ENCODE measurements around the gene METTL26. TPM values are rescaled to one million over a fixed set of nuclear protein-coding genes. Genes with fewer than 3 reads are reported as not detected.

The METTL26 gene
- total RNA-seq, 2 donors from 2014 or later: 47.2 to 120 TPM

DNA sequence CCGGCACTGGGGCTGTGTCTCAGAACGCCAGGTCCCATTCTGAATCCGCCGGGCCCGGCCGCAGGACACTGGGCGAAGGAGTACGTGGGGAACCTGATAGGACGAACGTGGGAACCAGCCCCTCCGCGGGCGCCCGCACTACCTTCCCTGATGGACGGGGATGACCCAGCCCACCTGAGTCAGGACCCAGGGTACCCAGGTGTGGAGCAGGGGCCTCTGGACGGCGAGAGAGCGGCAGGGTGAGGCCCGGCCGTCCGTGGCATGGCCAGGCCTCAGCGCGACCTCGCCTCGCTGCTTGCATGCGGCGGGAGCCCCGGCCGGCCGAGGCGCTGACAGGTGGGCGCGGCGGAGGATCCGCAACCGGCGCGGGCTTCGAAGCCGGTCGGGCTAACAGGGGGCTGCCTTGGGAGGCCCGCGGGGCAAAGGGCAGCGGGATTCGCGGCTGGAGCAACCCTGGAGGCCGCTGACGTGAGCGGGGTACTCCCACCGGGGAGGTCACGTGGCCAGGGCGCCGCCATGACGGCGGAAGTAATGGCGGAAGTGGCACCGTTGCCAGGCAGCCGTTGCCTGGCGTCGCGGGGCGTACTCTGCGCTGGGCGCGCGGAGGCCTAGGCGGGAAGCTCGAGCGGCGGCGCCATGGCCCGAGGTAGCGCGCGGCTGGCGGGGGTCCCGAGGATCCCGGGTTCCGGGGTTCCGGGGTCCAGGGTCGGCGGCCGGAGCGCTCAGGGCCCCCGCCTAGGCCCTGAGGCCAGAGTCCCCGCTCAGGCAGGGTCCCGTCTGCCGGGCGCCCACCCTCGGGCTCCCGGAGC is 12.9 kb upstream of the METTL26 start, which contains the start of gene WDR90:
TSS of gene WDR90 (plus strand) at position 585 of the 809 bp plus-strand sequence. CDS start at position 637, 52 bp downstream.
- DNase-seq (ENCODE audit: low spot score in 2 of 2) (peak; percentile 91 to 93), ATAC-seq (peak; percentile 95 to 97)
- Mint-ChIP-seq H3K9me3 (no peaks in the 10 kb centered on the region), H3K36me3 (no peaks in the 10 kb centered on the region), H3K27ac (peak within 1 kb of the TSS; percentile 50 to 77)

GRCh38 chr16:648071-648780 is 12.1 kb upstream of the METTL26 start:
- peak in 1 of 2 donors; percentile 41 for ATAC-seq
- DNase-seq (ENCODE audit: low spot score in 2 of 2): peak in 1 of 2 donors; percentile 67
- no peaks in the 10 kb centered on the region for H3K36me3 Mint-ChIP-seq
- H3K27ac Mint-ChIP-seq: peak overlapping the region; percentile 50 to 74
- no peaks in the 10 kb centered on the region for H3K9me3 Mint-ChIP-seq

DNA sequence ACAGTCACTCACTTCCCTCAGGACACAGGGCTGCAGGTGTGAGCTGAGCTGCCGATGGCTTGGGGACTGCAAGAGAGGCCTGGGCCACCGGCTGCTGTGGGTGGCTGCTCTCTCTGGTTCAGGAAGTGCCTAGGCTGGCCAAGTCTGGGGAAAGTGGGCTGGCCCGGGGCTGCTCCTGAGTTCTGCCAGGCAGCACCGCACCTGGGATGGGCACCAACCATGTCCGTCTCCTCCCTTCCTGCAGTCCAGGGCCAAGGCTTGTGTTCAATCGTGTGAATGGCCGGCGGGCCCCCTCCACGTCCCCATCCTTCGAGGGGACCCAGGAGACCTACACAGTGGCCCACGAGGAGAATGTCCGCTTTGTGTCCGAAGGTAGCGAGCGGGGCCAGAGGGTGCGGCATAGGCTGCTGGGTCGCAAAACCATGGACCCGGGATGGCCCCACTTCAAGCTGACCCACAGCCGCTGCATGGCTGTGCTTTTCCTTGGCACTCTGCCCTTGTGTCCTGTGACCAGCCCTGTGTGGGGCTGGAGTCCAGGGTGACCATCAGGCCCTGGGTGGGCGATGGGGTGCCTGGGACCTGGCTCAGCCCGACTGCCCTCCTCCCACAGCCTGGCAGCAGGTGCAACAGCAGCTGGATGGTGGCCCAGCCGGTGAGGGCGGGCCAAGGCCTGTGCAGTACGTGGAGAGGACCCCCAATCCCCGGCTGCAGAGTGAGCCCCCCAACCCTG is 11.2 kb upstream of the METTL26 start:
- no peaks in the 10 kb centered on the region for H3K36me3 Mint-ChIP-seq

DNA sequence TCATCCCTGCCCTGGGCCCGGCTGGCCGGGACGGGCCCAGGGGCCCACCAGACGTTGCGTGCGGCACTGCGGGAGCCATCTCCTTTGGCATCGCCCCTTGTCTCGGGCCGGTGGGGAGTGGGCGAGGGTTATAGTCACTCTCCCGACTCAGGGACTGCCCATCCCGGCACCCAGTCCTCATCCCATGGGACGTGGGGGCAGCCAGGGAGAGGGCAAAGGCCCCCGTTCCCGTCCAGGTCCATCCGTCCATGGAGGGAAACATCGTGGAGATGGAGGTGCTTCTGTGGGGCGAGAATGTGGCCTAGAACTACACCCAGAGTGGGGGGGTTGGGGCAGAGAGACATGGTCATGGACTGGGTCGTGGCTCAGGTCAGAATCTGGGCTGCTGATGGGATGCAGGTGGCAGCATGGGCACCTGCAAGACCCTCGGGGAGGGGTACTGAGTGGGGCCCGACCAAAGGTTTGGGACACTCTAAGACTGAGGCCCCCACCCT is 10.6 kb upstream of the METTL26 start:
- Mint-ChIP-seq H3K36me3 (no peaks in the 10 kb centered on the region), H3K27ac (no peak overlapping the region), H3K9me3 (no peaks in the 10 kb centered on the region)
- ATAC-seq (no peak), DNase-seq (ENCODE audit: low spot score in 2 of 2) (no peak)

More for the DNA sequence above, 11.2 kb upstream of the METTL26 start:
- DNase-seq (ENCODE audit: low spot score in 2 of 2) (no peak), ATAC-seq (no peak)
- no peaks in the 10 kb centered on the region for H3K9me3 Mint-ChIP-seq
- no peak overlapping the region for H3K27ac Mint-ChIP-seq

GRCh38 chr16:645852-646678 is 10.0 kb upstream of the METTL26 start:
- ATAC-seq: no peak
- no peaks in the 10 kb centered on the region for H3K36me3 Mint-ChIP-seq
- no peaks in the 10 kb centered on the region for H3K9me3 Mint-ChIP-seq
- no peak for DNase-seq (ENCODE audit: low spot score in 2 of 2)
- no peak overlapping the region for H3K27ac Mint-ChIP-seq

DNA sequence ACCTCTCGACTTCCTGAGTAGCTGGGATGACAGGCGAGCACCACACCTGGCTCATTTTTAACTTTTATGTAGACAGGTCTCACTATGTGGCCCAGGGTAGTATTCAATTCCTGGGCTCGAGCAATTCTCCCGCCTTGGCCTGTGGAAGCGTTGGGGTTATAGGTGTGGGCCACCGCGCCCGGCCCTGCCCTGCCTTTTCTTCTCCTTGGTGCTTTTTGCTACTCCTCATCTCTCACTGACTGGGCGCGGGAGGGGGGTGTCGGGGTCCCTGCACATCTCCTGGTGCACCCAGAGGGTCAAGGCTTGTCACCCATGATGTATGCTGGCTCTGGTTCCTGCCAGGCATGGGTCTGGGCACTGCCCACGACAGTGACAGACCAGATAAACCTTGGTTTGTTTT is 8.5 kb upstream of the METTL26 start:
- Mint-ChIP-seq H3K27ac (no peak overlapping the region), H3K9me3 (no peaks in the 10 kb centered on the region), H3K36me3 (no peaks in the 10 kb centered on the region)
- DNase-seq (ENCODE audit: low spot score in 2 of 2): no peak
- ATAC-seq: no peak

GRCh38 chr16:643050-643368 is 6.9 kb upstream of the METTL26 start:
- no peaks in the 10 kb centered on the region for H3K36me3 Mint-ChIP-seq
- no peak overlapping the region for H3K27ac Mint-ChIP-seq
- no peak for ATAC-seq
- no peaks in the 10 kb centered on the region for H3K9me3 Mint-ChIP-seq
- DNase-seq (ENCODE audit: low spot score in 2 of 2): no peak

DNA sequence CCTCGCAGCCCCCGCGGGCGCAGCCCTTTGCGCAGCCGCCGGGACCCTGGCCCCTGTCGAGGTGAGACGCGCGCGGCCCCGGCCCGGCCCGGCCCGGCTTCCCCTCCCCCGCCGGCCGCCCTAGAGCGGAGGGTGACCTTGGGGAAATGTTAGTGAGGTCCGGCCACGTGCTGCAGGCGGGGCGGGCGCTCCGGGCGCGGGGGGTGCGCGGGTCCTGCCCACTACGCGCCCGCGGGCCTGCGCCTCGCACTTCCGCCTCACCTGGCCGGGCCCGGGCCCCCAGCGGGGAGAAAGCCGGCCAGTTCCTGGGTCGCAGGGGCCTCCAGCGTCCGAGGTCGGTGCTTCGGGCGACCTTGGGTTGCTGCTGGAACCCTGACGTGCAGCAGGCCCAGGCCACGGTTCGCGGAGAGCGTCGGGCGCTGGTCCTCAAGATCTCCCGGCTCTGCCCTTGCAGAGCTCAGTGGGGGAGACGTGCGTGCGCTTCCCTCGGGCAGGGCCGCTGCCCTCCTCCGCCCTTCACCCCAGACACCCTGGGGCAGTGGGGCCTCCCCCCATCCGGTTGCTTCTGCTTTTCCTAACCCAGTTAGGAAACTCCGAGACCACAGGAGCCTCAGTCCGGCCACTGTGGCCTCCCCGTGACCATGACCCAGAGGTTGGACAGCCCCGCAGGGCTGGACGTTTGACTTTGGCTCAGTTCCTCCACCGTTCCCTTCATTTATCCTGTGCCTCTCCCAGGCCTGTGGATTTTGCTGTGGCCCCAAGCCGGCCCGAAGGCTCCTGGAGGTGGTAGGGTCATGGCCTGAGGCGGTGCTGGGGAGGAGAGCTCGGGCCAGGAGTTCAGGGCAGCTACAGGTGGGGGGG is 6.3 kb upstream of the METTL26 start:
- ATAC-seq: peak; percentile 34 to 62
- DNase-seq (ENCODE audit: low spot score in 2 of 2): peak in 1 of 2 donors; percentile 49
- Mint-ChIP-seq H3K36me3 (no peaks in the 10 kb centered on the region), H3K27ac (peak overlapping the region in 1 of 2 donors; percentile 29), H3K9me3 (no peaks in the 10 kb centered on the region)

GRCh38 chr16:641326-642188 is 5.5 kb upstream of the METTL26 start, which contains the start of gene MCRIP2:
Gene MCRIP2, plus strand, starts transcription at chr16:641828. Its CDS starts 164 bp downstream, at chr16:641992.
- DNase-seq (ENCODE audit: low spot score in 2 of 2): peak; percentile 86 to 87
- H3K27ac Mint-ChIP-seq: peak within 1 kb of the TSS in 1 of 2 donors; percentile 29
- no peaks in the 10 kb centered on the region for H3K9me3 Mint-ChIP-seq

GRCh38 chr16:640614-641013 is 4.5 kb upstream of the METTL26 start:
- ATAC-seq (no peak), DNase-seq (ENCODE audit: low spot score in 2 of 2) (no peak)
- Mint-ChIP-seq H3K9me3 (no peaks in the 10 kb centered on the region), H3K27ac (no peak overlapping the region), H3K36me3 (peaks cover 0 to 5% of the 10 kb centered on the region in 2 donors)

More at GRCh38 chr16:641326-642188, 5.5 kb upstream of the METTL26 start, which contains the start of gene MCRIP2:
- peak; percentile 73 for ATAC-seq
- H3K36me3 Mint-ChIP-seq: peaks cover 0 to 3% of the 10 kb centered on the region in 2 donors

DNA sequence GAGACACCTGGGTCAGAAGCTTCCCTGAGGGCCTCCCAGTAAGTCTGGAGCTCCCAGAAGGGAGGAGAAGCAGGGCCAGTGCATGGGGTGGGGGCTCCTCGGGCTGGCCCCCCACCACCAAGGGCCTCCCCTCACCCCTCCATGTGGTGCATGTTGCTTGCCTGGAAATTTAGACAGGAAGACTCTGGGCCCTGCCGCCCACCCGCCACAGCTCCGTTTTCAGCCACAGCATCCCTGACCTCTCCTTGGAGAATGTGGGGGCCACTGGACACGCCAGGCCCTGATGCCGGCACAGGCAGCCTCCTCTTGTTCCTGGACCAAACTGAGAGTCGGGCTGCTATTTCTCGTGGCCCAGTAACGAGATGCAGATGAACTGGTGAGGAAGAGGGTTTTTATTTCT is 2.7 kb upstream of the METTL26 start:
- Mint-ChIP-seq H3K36me3 (peaks cover 0 to 5% of the 10 kb centered on the region in 2 donors), H3K9me3 (no peaks in the 10 kb centered on the region), H3K27ac (no peak overlapping the region)
- ATAC-seq (no peak), DNase-seq (ENCODE audit: low spot score in 2 of 2) (no peak)

DNA sequence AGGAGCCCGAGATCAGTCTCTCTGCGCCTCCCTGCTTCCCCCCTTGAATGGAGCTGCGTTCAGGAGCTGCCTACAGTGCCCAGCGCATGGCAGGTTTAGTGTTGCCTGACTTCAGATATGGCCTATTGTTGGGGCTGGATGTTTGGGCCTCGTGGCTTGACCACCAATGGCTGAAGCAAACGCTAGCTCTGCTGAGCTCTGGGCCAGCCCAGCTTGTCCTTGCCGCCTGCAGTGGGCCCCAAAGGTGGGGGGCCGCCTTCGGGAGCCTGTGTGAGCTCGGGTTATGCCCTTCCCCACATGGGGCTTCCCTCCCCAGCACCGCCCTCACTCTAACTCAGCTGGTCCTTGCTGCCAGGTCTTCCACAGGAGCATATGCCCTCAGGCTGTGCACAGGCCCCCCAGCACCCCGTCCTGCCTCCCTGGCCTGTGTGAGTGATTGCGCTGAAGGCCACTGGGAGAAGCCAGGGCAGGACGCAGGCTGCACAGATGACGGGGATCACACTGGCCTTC is 2.0 kb upstream of the METTL26 start:
- Mint-ChIP-seq H3K27ac (no peak overlapping the region), H3K9me3 (no peaks in the 10 kb centered on the region), H3K36me3 (peaks cover 0 to 5% of the 10 kb centered on the region in 2 donors)
- no peak for DNase-seq (ENCODE audit: low spot score in 2 of 2)
- no peak for ATAC-seq

DNA sequence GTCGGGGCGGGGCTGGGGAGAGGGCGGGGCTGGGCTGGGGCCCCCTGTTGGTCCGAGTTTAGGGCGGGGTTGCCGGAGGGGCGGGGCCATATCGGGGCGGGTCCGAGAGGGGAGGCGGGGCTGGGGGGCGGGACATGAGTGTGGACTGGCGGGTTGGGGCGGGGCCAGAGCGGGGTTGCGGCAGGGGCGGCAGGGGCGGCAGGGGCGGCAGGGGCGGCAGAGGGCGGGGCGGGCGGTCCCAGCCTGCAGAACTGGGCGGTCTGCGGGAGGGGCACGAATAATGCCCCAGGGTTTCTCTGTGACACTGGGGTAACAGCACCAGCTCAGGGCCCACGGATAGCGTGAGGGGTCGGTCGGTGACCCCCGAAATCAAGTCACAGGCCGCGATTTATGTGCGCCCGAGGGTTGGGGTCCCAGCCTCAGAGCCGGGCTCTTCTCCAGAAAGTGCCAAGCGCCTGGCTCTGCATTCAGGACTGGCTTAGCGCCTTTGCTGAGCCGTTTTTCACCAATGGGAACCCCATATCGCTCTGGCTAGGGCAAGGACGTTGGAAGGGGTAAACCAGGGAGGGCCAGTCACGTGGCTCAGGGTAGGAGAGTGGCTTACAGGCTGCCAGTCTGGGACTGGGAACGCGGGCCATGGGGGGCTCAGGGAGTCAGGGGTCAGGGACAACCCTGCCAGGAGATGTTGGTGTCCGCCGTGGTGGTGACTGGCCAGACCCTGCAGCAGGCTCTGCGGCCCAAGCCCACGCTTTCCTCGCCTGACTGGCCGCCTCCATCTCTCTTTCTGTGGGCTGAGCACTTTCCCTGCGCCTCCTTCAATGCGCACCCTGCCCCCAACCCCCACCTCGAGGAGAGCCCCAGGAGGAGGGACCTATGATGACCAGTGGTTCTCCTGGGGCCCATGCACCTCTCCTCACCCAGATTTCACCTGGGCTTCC is 1.2 kb upstream of the METTL26 start:
- peak overlapping the region; percentile 99 to 100 for H3K27ac Mint-ChIP-seq
- DNase-seq (ENCODE audit: low spot score in 2 of 2) (no peak), ATAC-seq (no peak)
- H3K9me3 Mint-ChIP-seq: no peaks in the 10 kb centered on the region
- peaks cover 0 to 5% of the 10 kb centered on the region in 2 donors for H3K36me3 Mint-ChIP-seq

All from activated naive CD4-positive, alpha-beta T cell treated with anti-CD3 and anti-CD28 coated beads, Interleukin-2, amount 50 U/mL, for 72 hours (primary cell).